Measurements from ENCODE around the gene LRRC46.

GRCh38 chr17:47808036-47808829 is 23.2 kb upstream of the LRRC46 start:
- TF ChIP-seq EZH2 (IDR thresholded peaks at IDR 0.05): no peak
- no peak for TF ChIP-seq POLR2AphosphoS5 (IDR thresholded peaks at IDR 0.05; ENCODE audit: borderline replicate concordance, low read depth, low read length)
- TF ChIP-seq FOXP2 (optimal IDR thresholded peaks at IDR 0.05; ENCODE audit: control extremely low read depth, extremely low read length, insufficient read depth): no peak
